SK-N-MC (cell line): ENCODE measurements around the gene DHX15.

Experiments used
- EZH2 ChIP-seq: fragments of 200-600 bp; sonication (generic); IDR thresholded peaks from one replicate; pipeline ENCODE4 v1.6.1; 2017; ENCODE audit warnings: antibody characterized with exemption
- FOXP2 ChIP-seq: optimal IDR thresholded peaks from 2 replicates; pipeline ENCODE3; 2011; ENCODE audit warnings: mild to moderate bottlenecking, moderate library complexity; ENCODE audit not compliant: insufficient read depth; ENCODE audit errors: extremely low read length, control extremely low read depth
- POLR2AphosphoS5 ChIP-seq: IDR thresholded peaks from 2 replicates; pipeline ENCODE4 v1.6.1; 2012; ENCODE audit warnings: mild to moderate bottlenecking, low read depth, low read length, borderline replicate concordance

DNA sequence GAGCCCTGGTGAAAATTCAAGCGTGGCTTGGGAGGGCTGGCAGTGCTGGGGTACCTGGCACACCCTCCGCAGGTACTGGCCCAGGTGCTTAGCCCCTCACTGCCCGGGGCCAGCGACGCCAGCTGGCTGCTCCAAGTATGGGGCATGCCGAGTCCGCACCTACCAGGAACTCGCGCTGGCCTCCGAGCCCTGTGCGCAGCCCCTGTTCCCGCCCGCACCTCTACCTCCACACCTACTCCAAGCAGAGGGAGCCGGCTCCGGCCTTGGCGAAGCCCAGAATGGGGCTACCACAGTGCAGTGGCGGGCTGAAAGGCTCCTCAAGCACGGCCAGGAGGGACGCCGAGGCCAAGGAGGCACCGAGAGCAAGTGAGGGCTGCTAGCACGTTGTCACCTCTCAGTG is 14.9 kb upstream of the DHX15 start:
- TF ChIP-seq FOXP2 = no peak
- no peak for TF ChIP-seq POLR2AphosphoS5
- TF ChIP-seq EZH2 = no peak
